MM.1S (cell line): ENCODE data around the gene METTL2B.
"Not testable (repeated sequence)": the region's sequence is repeated elsewhere in the genome, so short reads cannot be mapped to it uniquely, and the experiment has no call there.

Source experiments
- DNase-seq: peaks from one replicate; pipeline ENCODE4 v3.0.0-alpha.2; 2015
- H2AFZ ChIP-seq: fragments of 300-600 bp; sonication (generic); 2 replicates; pipeline ENCODE4 v1.6.0; 2016; ENCODE audit warnings: antibody characterized with exemption, low read length
- H3F3A ChIP-seq: fragments of 300-600 bp; sonication (generic); 2 replicates; pipeline ENCODE4 v1.6.1; 2016; ENCODE audit warnings: mild to moderate bottlenecking, antibody characterized with exemption, low read length, moderate library complexity, mixed read lengths; ENCODE audit not compliant: insufficient read depth
- H3K27ac ChIP-seq: fragments of 300-600 bp; sonication (generic); 2 replicates; pipeline ENCODE4 v1.5.1; 2016; ENCODE audit warnings: mild to moderate bottlenecking, low read length
- H3K27me3 ChIP-seq: fragments of 300-600 bp; sonication (generic); replicated peaks from 2 replicates; pipeline ENCODE4 v1.6.0; 2016; ENCODE audit warnings: low read length; ENCODE audit not compliant: insufficient read depth
- H3K36me3 ChIP-seq: fragments of 300-600 bp; sonication (generic); replicated peaks from 2 replicates; pipeline ENCODE4 v1.6.1; 2016; ENCODE audit warnings: mild to moderate bottlenecking, low read length, mixed read lengths; ENCODE audit not compliant: insufficient read depth
- H3K4me1 ChIP-seq: fragments of 300-600 bp; sonication (generic); 2 replicates; pipeline ENCODE4 v1.6.1; 2016; ENCODE audit warnings: low read length, mixed read lengths
- H3K4me2 ChIP-seq: fragments of 300-600 bp; sonication (generic); 2 replicates; pipeline ENCODE4 v1.6.0; 2016; ENCODE audit warnings: low read depth, low read length
- H3K4me3 ChIP-seq: fragments of 300-600 bp; sonication (generic); 2 replicates; pipeline ENCODE4 v1.5.1; 2016; ENCODE audit warnings: low read length, mixed read lengths
- H3K79me2 ChIP-seq: fragments of 300-600 bp; sonication (generic); 2 replicates; pipeline ENCODE4 v1.6.1; 2016; ENCODE audit warnings: mixed run types, low read length, mixed read lengths
- H3K9ac ChIP-seq: fragments of 300-600 bp; sonication (generic); 2 replicates; pipeline ENCODE4 v1.6.1; 2016; ENCODE audit warnings: low read length, mixed read lengths
- H3K9me2 ChIP-seq: fragments of 300-600 bp; sonication (generic); replicated peaks from 2 replicates; pipeline ENCODE4 v1.6.1; 2016; ENCODE audit warnings: mild to moderate bottlenecking, low read length, mixed read lengths; ENCODE audit not compliant: insufficient read depth
- H3K9me3 ChIP-seq: fragments of 300-600 bp; sonication (generic); replicated peaks from 2 replicates; pipeline ENCODE4 v1.6.1; 2016; ENCODE audit warnings: mild to moderate bottlenecking, low read length, mixed read lengths; ENCODE audit not compliant: insufficient read depth
- H4K20me1 ChIP-seq: fragments of 300-600 bp; sonication (generic); 2 replicates; pipeline ENCODE4 v1.6.1; 2016; ENCODE audit warnings: mild to moderate bottlenecking, low read length, moderate library complexity, mixed read lengths; ENCODE audit not compliant: insufficient read depth

The METTL2B gene

DNA sequence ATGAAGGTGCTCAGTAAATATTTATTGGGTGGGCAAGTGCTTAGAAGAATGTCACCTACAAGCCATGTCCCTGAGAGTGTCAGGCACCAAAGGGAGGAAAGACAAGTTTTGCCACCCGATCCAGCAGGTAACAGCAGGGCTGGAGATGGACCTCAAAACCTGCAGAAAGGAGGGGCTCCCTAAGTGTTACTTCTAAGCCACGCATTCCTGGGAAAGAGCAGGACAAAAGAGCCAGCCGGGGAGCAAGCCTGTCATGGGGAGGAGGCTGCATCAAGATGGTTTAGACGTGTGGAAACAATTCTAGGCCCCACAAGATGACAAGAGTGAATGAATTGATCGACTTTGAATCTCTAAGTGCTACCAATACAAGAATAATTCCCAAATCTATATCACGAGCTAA, 38.7 kb downstream of the METTL2B start:
- not testable (repeated sequence) for H3K27ac ChIP-seq, H3K27me3 ChIP-seq, H3K4me3 ChIP-seq, H3K4me2 ChIP-seq, H4K20me1 ChIP-seq, H3K4me1 ChIP-seq, H3K9ac ChIP-seq, H3F3A ChIP-seq, H2AFZ ChIP-seq, H3K9me2 ChIP-seq, H3K9me3 ChIP-seq, H3K36me3 ChIP-seq, H3K79me2 ChIP-seq, DNase-seq

GRCh38 chr7:128517023-128517422, 40.5 kb downstream of the METTL2B start:
- DNase-seq, H2AFZ ChIP-seq, H4K20me1 ChIP-seq, H3K9me3 ChIP-seq, H3K4me1 ChIP-seq, H3K27me3 ChIP-seq, H3F3A ChIP-seq, H3K4me3 ChIP-seq, H3K36me3 ChIP-seq, H3K9me2 ChIP-seq, H3K4me2 ChIP-seq, H3K9ac ChIP-seq, H3K27ac ChIP-seq, H3K79me2 ChIP-seq: not testable (repeated sequence)

GRCh38 chr7:128523226-128523931, 46.8 kb downstream of the METTL2B start:
- not testable (repeated sequence) for H3K79me2 ChIP-seq, H4K20me1 ChIP-seq, H3K4me3 ChIP-seq, H3F3A ChIP-seq, H3K9ac ChIP-seq, H3K27me3 ChIP-seq, H3K9me3 ChIP-seq, H3K36me3 ChIP-seq, H3K9me2 ChIP-seq
- peak; percentile 87 for DNase-seq
- peak overlapping the region; percentile 11; the same call in 1 of the 2 replicates for H3K27ac ChIP-seq
- H3K4me2 ChIP-seq, result peak overlapping the region; percentile 8; the same call in 1 of the 2 replicates
- peaks cover 17% of the 10 kb centered on the region for H3K4me1 ChIP-seq
- peak overlapping the region; percentile 72 for H2AFZ ChIP-seq

GRCh38 chr7:128523932-128524524, 47.5 kb downstream of the METTL2B start:
- not testable (repeated sequence) for H3F3A ChIP-seq, H3K36me3 ChIP-seq, H3K4me2 ChIP-seq, H3K79me2 ChIP-seq, H2AFZ ChIP-seq, H4K20me1 ChIP-seq, DNase-seq, H3K9ac ChIP-seq, H3K4me3 ChIP-seq, H3K9me3 ChIP-seq, H3K9me2 ChIP-seq, H3K27ac ChIP-seq, H3K27me3 ChIP-seq
- peaks cover 17% of the 10 kb centered on the region for H3K4me1 ChIP-seq

DNA sequence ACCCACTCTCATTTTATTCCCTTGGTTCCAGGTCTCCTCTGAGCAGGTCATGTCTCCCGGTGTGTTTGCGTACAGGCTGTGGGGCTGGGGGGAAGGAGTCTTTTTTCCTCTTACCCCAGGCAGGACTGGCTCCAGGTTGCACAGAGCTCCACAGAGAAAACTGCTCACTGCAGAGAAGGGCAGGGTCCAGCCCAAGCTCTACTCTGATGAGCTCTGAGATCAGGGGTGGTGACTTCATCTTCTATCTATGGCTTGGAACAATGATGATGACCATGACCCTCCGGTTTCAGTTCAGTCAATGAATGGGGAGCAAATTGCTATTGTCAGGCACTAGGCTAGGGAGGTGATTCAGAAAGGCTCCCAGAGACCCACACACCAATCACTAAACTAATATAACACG, 49.0 kb downstream of the METTL2B start:
- not testable (repeated sequence) for H4K20me1 ChIP-seq, H3K36me3 ChIP-seq, H3K79me2 ChIP-seq, H3K9me2 ChIP-seq, H2AFZ ChIP-seq, H3K4me2 ChIP-seq, H3K9ac ChIP-seq, H3K9me3 ChIP-seq, H3K27me3 ChIP-seq, H3K4me3 ChIP-seq
- peak overlapping the region; percentile 29; the same call in 1 of the 2 replicates for H3K27ac ChIP-seq
- peak; percentile 21 for DNase-seq
- peaks cover 12% of the 10 kb centered on the region for H3F3A ChIP-seq
- H3K4me1 ChIP-seq, result peaks cover 17% of the 10 kb centered on the region

- H3F3A ChIP-seq, result peaks cover 12% of the 10 kb centered on the region
- not testable (repeated sequence) for H4K20me1 ChIP-seq, H3K9ac ChIP-seq, H3K4me3 ChIP-seq, H3K9me2 ChIP-seq, H3K36me3 ChIP-seq, H3K4me2 ChIP-seq, H3K9me3 ChIP-seq, DNase-seq, H3K79me2 ChIP-seq, H2AFZ ChIP-seq, H3K27me3 ChIP-seq
- peak overlapping the region; percentile 29; the same call in 1 of the 2 replicates for H3K27ac ChIP-seq
- peaks cover 17% of the 10 kb centered on the region for H3K4me1 ChIP-seq
Measured at GRCh38 chr7:128526062-128526466, 49.5 kb downstream of the METTL2B start.

GRCh38 chr7:128529191-128529590, 52.6 kb downstream of the METTL2B start:
- H3K9ac ChIP-seq, H3K4me2 ChIP-seq, H3K4me3 ChIP-seq, H3K9me2 ChIP-seq, H3K36me3 ChIP-seq, H2AFZ ChIP-seq, H3K27ac ChIP-seq, H4K20me1 ChIP-seq, H3K27me3 ChIP-seq, H3K9me3 ChIP-seq, DNase-seq: not testable (repeated sequence)
- H3F3A ChIP-seq, result peaks cover 11% of the 10 kb centered on the region; the same call in 1 of the 2 replicates
- 0 out of 2 replicates have a peak, but pooled peaks cover 13% of the 10 kb centered on the region for H3K4me1 ChIP-seq
- peaks cover 31% of the 10 kb centered on the region for H3K79me2 ChIP-seq
